Retinal pigment epithelial cell (primary cell): ENCODE measurements around the gene PGGHG.
"Not testable (repeated sequence)": the region's sequence is repeated elsewhere in the genome, so short reads cannot be mapped to it uniquely, and the experiment has no call there.

Source experiments
- DNase-seq: peaks from one replicate; pipeline ENCODE4 v3.0.0-alpha.2; 2010; ENCODE audit warnings: low read depth
- H3K4me3 ChIP-seq: 2 replicates; pipeline ENCODE4 v1.5.1; 2011; ENCODE audit warnings: mild to moderate bottlenecking, low read length, control low read depth, moderate library complexity
- CTCF ChIP-seq: conservative IDR thresholded peaks from 2 replicates; pipeline ENCODE4 v1.5.1; 2011; ENCODE audit warnings: low read depth, low read length, control low read depth, inconsistent platforms

The PGGHG gene

GRCh38 chr11:282171-282570 lies 6.8 kb upstream of the PGGHG start:
- no peak overlapping the region for H3K4me3 ChIP-seq
- no peak for DNase-seq
- TF ChIP-seq CTCF = no peak

- no peak for DNase-seq
- H3K4me3 ChIP-seq = no peak overlapping the region
- no peak for TF ChIP-seq CTCF
These were observed 6.1 kb upstream of the PGGHG start for GRCh38 chr11:282630-283360.

- H3K4me3 ChIP-seq = no peak overlapping the region
- no peak for TF ChIP-seq CTCF
- no peak for DNase-seq
These were observed 5.4 kb upstream of the PGGHG start for GRCh38 chr11:283405-284104.

GRCh38 chr11:284105-285020 lies 4.6 kb upstream of the PGGHG start:
- no peak for DNase-seq
- H3K4me3 ChIP-seq = no peak overlapping the region
- no peak for TF ChIP-seq CTCF

- DNase-seq = no peak
- no peak overlapping the region for H3K4me3 ChIP-seq
- no peak for TF ChIP-seq CTCF
These were observed 3.7 kb upstream of the PGGHG start for GRCh38 chr11:285021-285893.

- no peak overlapping the region for H3K4me3 ChIP-seq
- TF ChIP-seq CTCF = no peak
- no peak for DNase-seq
These were observed 3.1 kb upstream of the PGGHG start for GRCh38 chr11:285894-286220.

GRCh38 chr11:286977-287820 lies 1.7 kb upstream of the PGGHG start:
- not testable (repeated sequence) for DNase-seq, H3K4me3 ChIP-seq
